GM23248 (cell line): ENCODE results near the gene SRC.

Source experiments
- EZH2 ChIP-seq: fragments of 200-600 bp; sonication (generic); IDR thresholded peaks from 2 replicates; pipeline ENCODE4 v1.6.1; 2018; ENCODE audit warnings: antibody characterized with exemption, mild to moderate bottlenecking; ENCODE audit not compliant: insufficient read depth, poor library complexity, severe bottlenecking
- EZH2phosphoT487 ChIP-seq: fragments of 200-600 bp; sonication (generic); IDR thresholded peaks from 2 replicates; pipeline ENCODE4 v1.6.1; 2018; ENCODE audit warnings: antibody characterized with exemption, moderate library complexity, mild to moderate bottlenecking, low read depth; ENCODE audit not compliant: insufficient read depth

DNA sequence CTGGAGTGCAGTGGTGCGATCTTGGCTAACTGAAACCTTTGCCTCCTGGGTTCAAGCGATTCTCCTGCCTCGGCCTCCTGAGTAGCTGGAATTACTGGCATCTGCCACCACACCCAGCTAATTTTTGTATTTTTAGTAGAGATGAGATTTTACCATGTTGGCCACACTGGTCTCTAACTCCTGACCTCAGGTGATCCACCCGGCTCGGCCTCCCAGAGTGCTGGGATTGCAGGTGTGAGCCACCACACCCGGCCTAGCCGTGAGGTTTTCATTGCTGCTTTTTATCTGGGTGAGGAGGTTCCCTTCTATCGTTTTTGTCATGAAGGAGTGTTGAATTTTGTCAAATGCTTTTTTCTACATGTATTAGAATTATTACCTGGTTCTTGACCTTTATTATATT, 23.9 kb downstream of the SRC start:
- TF ChIP-seq EZH2 (no peak), EZH2phosphoT487 (no peak)
